NT2/D1 (cell line): ENCODE measurements around the gene TAB3.

Experiments used
- YY1 ChIP-seq: IDR thresholded peaks from 2 replicates; pipeline ENCODE4 v1.6.1; 2011; ENCODE audit not compliant: insufficient read length, insufficient read depth
- ZNF274 ChIP-seq: IDR thresholded peaks from 2 replicates; pipeline ENCODE4 v1.6.1; 2011; ENCODE audit warnings: mild to moderate bottlenecking, low read depth, low read length

GRCh38 chrX:30892591-30892990 lies 3.5 kb upstream of the TAB3 start:
- TF ChIP-seq YY1 (no peak), ZNF274 (no peak)
